Measurements from ENCODE around the gene SARM1.
"Not testable (repeated sequence)": the region's sequence is repeated elsewhere in the genome, so short reads cannot be mapped to it uniquely, and the experiment has no call there.

SARM1 gene

GRCh38 chr17:28421787-28422305 is 50.4 kb downstream of the SARM1 start:
- no peak for DNase-seq (ENCODE audit: low read depth)
- H3K4me3 ChIP-seq (ENCODE audit: low read length), result no peak overlapping the region
- no peak for TF ChIP-seq CTCF (conservative IDR thresholded peaks at IDR 0.05; ENCODE audit: low read depth, low read length)

- no peak for TF ChIP-seq CTCF (conservative IDR thresholded peaks at IDR 0.05; ENCODE audit: low read depth, low read length)
- H3K4me3 ChIP-seq (ENCODE audit: low read length), result no peak overlapping the region
- no peak for DNase-seq (ENCODE audit: low read depth)
Measured at GRCh38 chr17:28425206-28425605, 53.7 kb downstream of the SARM1 start.

- H3K4me3 ChIP-seq (ENCODE audit: low read length), result no peak overlapping the region
- TF ChIP-seq CTCF (conservative IDR thresholded peaks at IDR 0.05; ENCODE audit: low read depth, low read length), result peak; percentile 53
- no peak for DNase-seq (ENCODE audit: low read depth)
Measured at GRCh38 chr17:28426081-28426519, 54.6 kb downstream of the SARM1 start.

GRCh38 chr17:28427371-28427770 is 55.9 kb downstream of the SARM1 start:
- no peak for TF ChIP-seq CTCF (conservative IDR thresholded peaks at IDR 0.05; ENCODE audit: low read depth, low read length)
- DNase-seq (ENCODE audit: low read depth), result no peak
- H3K4me3 ChIP-seq (ENCODE audit: low read length), result no peak overlapping the region

GRCh38 chr17:28427982-28428381 is 56.5 kb downstream of the SARM1 start:
- not testable (repeated sequence) for DNase-seq (ENCODE audit: low read depth); H3K4me3 ChIP-seq (ENCODE audit: low read length)

GRCh38 chr17:28433721-28434120 is 62.2 kb downstream of the SARM1 start:
- TF ChIP-seq CTCF (conservative IDR thresholded peaks at IDR 0.05; ENCODE audit: low read depth, low read length), result no peak
- H3K4me3 ChIP-seq (ENCODE audit: low read length), result no peak overlapping the region
- no peak for DNase-seq (ENCODE audit: low read depth)

- DNase-seq (ENCODE audit: low read depth); H3K4me3 ChIP-seq (ENCODE audit: low read length): not testable (repeated sequence)
Measured at GRCh38 chr17:28434326-28434725, 62.8 kb downstream of the SARM1 start.

GRCh38 chr17:28443901-28444638 is 72.6 kb downstream of the SARM1 start:
- TF ChIP-seq CTCF (conservative IDR thresholded peaks at IDR 0.05; ENCODE audit: low read depth, low read length), result no peak
- no peak for DNase-seq (ENCODE audit: low read depth)
- no peak overlapping the region for H3K4me3 ChIP-seq (ENCODE audit: low read length)

Measured in retinal pigment epithelial cell (primary cell).